Measurements from ENCODE around the gene RFC3. TPM values are rescaled to one million over a fixed set of nuclear protein-coding genes. Genes with fewer than 3 reads are reported as not detected.

RFC3 gene
- total and polyA plus RNA-seq, 2 of the 13 experiments (the other 11 are each of a cell fraction or from before 2014, with no cell fraction given), result 16.0 to 55.7 TPM

GRCh38 chr13:33845572-33846302 lies 27.8 kb downstream of the RFC3 start:
- peaks cover 30% of the 10 kb centered on the region for H3K4me1 ChIP-seq (ENCODE audit: insufficient read depth, low read length)
- DNase-seq (ENCODE audit: low spot score), result peak; percentile 21
- POLR2A ChIA-PET, result no interaction called here

More at GRCh38 chr13:33845572-33846302, 27.8 kb downstream of the RFC3 start:
- CTCF ChIA-PET (ENCODE audit: low intra/inter-chr PET ratio, low total read pairs), result no interaction called here
- H3K4me2 ChIP-seq (ENCODE audit: low read depth, low read length), result no peak overlapping the region
- no TSS peak for BruUV-seq (replicated peaks)
- H3K4me3 ChIP-seq (replicated peaks in 1 of 3; ENCODE audit: insufficient read depth in 1 of 3, low read depth in 2 of 3, low read length in 3 of 3), result no peak overlapping the region
- ATAC-seq (peak; percentile 31), FAIRE-seq (no peak)
- H4K20me1 ChIP-seq (ENCODE audit: insufficient read depth, low read length), result no peaks in the 10 kb centered on the region
- TF ChIP-seq ELF3 (CRISPR knock-in tag; IDR thresholded peaks at IDR 0.05), result 0 out of 2 replicates have a peak, but pooled peaks have one; percentile 13
- TF ChIP-seq, protein P1, sequence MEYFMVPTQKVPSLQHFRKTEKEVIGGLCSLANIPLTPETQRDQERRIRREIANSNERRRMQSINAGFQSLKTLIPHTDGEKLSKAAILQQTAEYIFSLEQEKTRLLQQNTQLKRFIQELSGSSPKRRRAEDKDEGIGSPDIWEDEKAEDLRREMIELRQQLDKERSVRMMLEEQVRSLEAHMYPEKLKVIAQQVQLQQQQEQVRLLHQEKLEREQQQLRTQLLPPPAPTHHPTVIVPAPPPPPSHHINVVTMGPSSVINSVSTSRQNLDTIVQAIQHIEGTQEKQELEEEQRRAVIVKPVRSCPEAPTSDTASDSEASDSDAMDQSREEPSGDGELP (IDR thresholded peaks at IDR 0.05; ENCODE audit: borderline replicate concordance, low read depth), result peak; percentile 55; the same call in 1 of the 2 replicates
- TF ChIP-seq ZNF605 (CRISPR knock-in tag; IDR thresholded peaks at IDR 0.05), result no peak
- TF ChIP-seq PREB (CRISPR knock-in tag; IDR thresholded peaks at IDR 0.05), result no peak
- TF ChIP-seq BORCS8-MEF2B (CRISPR knock-in tag; IDR thresholded peaks at IDR 0.05), result no peak
- TF ChIP-seq, protein P2, sequence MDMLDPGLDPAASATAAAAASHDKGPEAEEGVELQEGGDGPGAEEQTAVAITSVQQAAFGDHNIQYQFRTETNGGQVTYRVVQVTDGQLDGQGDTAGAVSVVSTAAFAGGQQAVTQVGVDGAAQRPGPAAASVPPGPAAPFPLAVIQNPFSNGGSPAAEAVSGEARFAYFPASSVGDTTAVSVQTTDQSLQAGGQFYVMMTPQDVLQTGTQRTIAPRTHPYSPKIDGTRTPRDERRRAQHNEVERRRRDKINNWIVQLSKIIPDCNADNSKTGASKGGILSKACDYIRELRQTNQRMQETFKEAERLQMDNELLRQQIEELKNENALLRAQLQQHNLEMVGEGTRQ (IDR thresholded peaks at IDR 0.05; ENCODE audit: low read depth, low read length), result no peak
- TF ChIP-seq, protein P2 (CRISPR knock-in tag; IDR thresholded peaks at IDR 0.05; ENCODE audit: borderline replicate concordance), result no peak
- no peak for TF ChIP-seq ARNTL (CRISPR knock-in tag; IDR thresholded peaks at IDR 0.05)
- TF ChIP-seq CREB1 (IDR thresholded peaks at IDR 0.05), result 0 out of 2 replicates have a peak, but pooled peaks have one; percentile 3
- no peak for TF ChIP-seq CREB1 (CRISPR knock-in tag; IDR thresholded peaks at IDR 0.05)
- TF ChIP-seq MEIS1 (CRISPR knock-in tag; IDR thresholded peaks at IDR 0.05; ENCODE audit: borderline replicate concordance), result no peak
- no peak for TF ChIP-seq ZNF354B (CRISPR knock-in tag; IDR thresholded peaks at IDR 0.05)
- no peak for TF ChIP-seq NFYB (CRISPR knock-in tag; IDR thresholded peaks at IDR 0.05)
- no peak for TF ChIP-seq MXI1 (IDR thresholded peaks at IDR 0.05; ENCODE audit: borderline replicate concordance, low read depth, low read length)
- TF ChIP-seq BCL6 (CRISPR knock-in tag; IDR thresholded peaks at IDR 0.05), result peak; percentile 32; the same call in 1 of the 2 replicates
- peak; percentile 45; the same call in 1 of the 2 replicates for TF ChIP-seq RARA (CRISPR knock-in tag; IDR thresholded peaks at IDR 0.05)
- peaks cover 2 to 26% of the 10 kb centered on the region in 2 experiments; a peak in 4 of 5 replicates for H3K36me3 ChIP-seq (replicated peaks in 1 of 2; ENCODE audit: control insufficient read depth in 1 of 2, insufficient read depth in 2 of 2, low read length in 2 of 2)
- H3K9me3 ChIP-seq (ENCODE audit: low read length), result no peaks in the 10 kb centered on the region
- in situ Hi-C loops (cut with HindIII; ENCODE audit: extremely low pct_ligation_motif_present, low pct_unique_long_range_greater_than_20kb) (no loop called here), intact Hi-C loops (cut with micrococcal nuclease; ENCODE audit: unreplicated experiment) (no loop called here)
- H2AFZ ChIP-seq (ENCODE audit: low read length), result no peak overlapping the region
- H3K27me3 ChIP-seq (ENCODE audit: control insufficient read depth in 1 of 2, insufficient read depth in 2 of 2, low read length in 2 of 2), result no peaks in the 10 kb centered on the region
- H3K79me2 ChIP-seq (ENCODE audit: insufficient read depth, low read length), result no peaks in the 10 kb centered on the region
- no peak overlapping the region for H3K9ac ChIP-seq (ENCODE audit: insufficient read depth, low read depth, low read length)
- no peak overlapping the region for H3K27ac ChIP-seq (ENCODE audit: extremely low read length, insufficient read depth, low read length)
